Calu3 (cell line): ENCODE measurements around the gene BCL2L12. TPM values are rescaled to one million over a fixed set of nuclear protein-coding genes. Genes with fewer than 3 reads are reported as not detected.

Experiments used
- BruUV-seq: library from RNA; stranded (reverse); fragments of 400-500 nt; replicated peaks from 2 replicates; lab custom pipeline; 2021; lab: Mats Ljungman, UMichigan
- CTCF ChIA-PET: fragments of 300-600 bp; sonication (Branson Sonifier 250); formaldehyde crosslinking; loops from one replicate; lab custom pipeline; 2022; ENCODE audit warnings: antibody characterized with exemption; lab: Charles Lee
- DNase-seq: peaks from one replicate; pipeline ENCODE4 v3.0.0; 2022
- H3K27ac Mint-ChIP-seq: one replicate; pipeline ENCODE4 v1.8.0; 2022; ENCODE audit warnings: mixed read lengths; ENCODE audit not compliant: unreplicated experiment
- H3K27me3 Mint-ChIP-seq: one replicate; pipeline ENCODE4 v1.8.0; 2022; ENCODE audit warnings: mixed read lengths; ENCODE audit not compliant: unreplicated experiment
- H3K36me3 Mint-ChIP-seq: one replicate; pipeline ENCODE4 v1.8.0; 2022; ENCODE audit warnings: mild to moderate bottlenecking, moderate library complexity, mixed read lengths; ENCODE audit not compliant: insufficient read depth, unreplicated experiment
- H3K4me1 Mint-ChIP-seq: one replicate; pipeline ENCODE4 v1.8.0; 2022; ENCODE audit warnings: mild to moderate bottlenecking, low read depth, mixed read lengths; ENCODE audit not compliant: unreplicated experiment
- H3K4me3 Mint-ChIP-seq: one replicate; pipeline ENCODE4 v1.8.0; 2022; ENCODE audit warnings: mild to moderate bottlenecking, low read depth, moderate library complexity, mixed read lengths; ENCODE audit not compliant: unreplicated experiment
- H3K9me3 Mint-ChIP-seq: one replicate; pipeline ENCODE4 v1.8.0; 2022; ENCODE audit warnings: low read depth, mixed read lengths; ENCODE audit not compliant: unreplicated experiment
- CTCF ChIP-seq: fragments of 200-600 bp; IDR thresholded peaks from one replicate; pipeline ENCODE4 v1.8.0; 2022; ENCODE audit warnings: antibody characterized with exemption; ENCODE audit not compliant: unreplicated experiment
- intact Hi-C: fragments of 100-400 bp; cut with micrococcal nuclease; formaldehyde crosslinking; loops from one replicate; pipeline ENCODE4 v1.10.0; 2022; ENCODE audit not compliant: unreplicated experiment
- total RNA-seq: library from RNA; stranded (reverse); gene quantifications from 2 replicates; pipeline ENCODE4 v1.2.3, GENCODE V29; 2022

Gene BCL2L12
- total RNA-seq, 1 experiment from 2014 or later: 70.8 TPM

- Mint-ChIP-seq H3K4me3 (peak overlapping the region; percentile 83), H3K4me1 (peaks cover 13% of the 10 kb centered on the region), H3K36me3 (peaks cover 87% of the 10 kb centered on the region), H3K27ac (peak overlapping the region; percentile 77), H3K27me3 (no peaks in the 10 kb centered on the region), H3K9me3 (no peaks in the 10 kb centered on the region)
- no TSS peak for BruUV-seq
- CTCF ChIA-PET: interaction anchor here (0.7 to 2.5 kb wide), 4 partner anchors 9 to 24 kb away, joined by 3 to 10 read pairs (median 5); partner anchors contain the start of genes PRMT1 and RRAS
- peak; percentile 96 for DNase-seq
- no peak for TF ChIP-seq CTCF
- intact Hi-C loops: loop anchor here (1.0 kb wide), 1 partner anchor 24 kb away; the partner anchor contains the start of gene RRAS
These were observed 1.3 kb upstream of the BCL2L12 start for GRCh38 chr19:49664171-49665035.

- DNase-seq: no peak
- BruUV-seq: no TSS peak
These were observed 740 bp upstream of the BCL2L12 start for GRCh38 chr19:49665036-49665350.

GRCh38 chr19:49666120-49666444 is 349 bp downstream of the BCL2L12 start:
- no peak for DNase-seq

More at GRCh38 chr19:49665036-49665350, 740 bp upstream of the BCL2L12 start:
- Mint-ChIP-seq H3K4me3 (peak overlapping the region; percentile 83), H3K27me3 (no peaks in the 10 kb centered on the region), H3K36me3 (peaks cover 84% of the 10 kb centered on the region), H3K9me3 (no peaks in the 10 kb centered on the region), H3K27ac (peak overlapping the region; percentile 77), H3K4me1 (peaks cover 13% of the 10 kb centered on the region)
- TF ChIP-seq CTCF: no peak
- CTCF ChIA-PET: interaction anchor here (0.7 to 2.5 kb wide), 2 partner anchors 10 to 12 kb away, joined by 7 to 10 read pairs; partner anchors contain the start of gene PRMT1
- intact Hi-C loops: no loop called here

GRCh38 chr19:49667473-49667872 is 1.7 kb downstream of the BCL2L12 start:
- Mint-ChIP-seq H3K27ac (peak overlapping the region; percentile 77), H3K9me3 (no peaks in the 10 kb centered on the region), H3K4me1 (peaks cover 23% of the 10 kb centered on the region), H3K4me3 (peak overlapping the region; percentile 83), H3K27me3 (no peaks in the 10 kb centered on the region), H3K36me3 (peaks cover 75% of the 10 kb centered on the region)
- no TSS peak for BruUV-seq
- no peak for DNase-seq
- CTCF ChIA-PET: no interaction called here
- TF ChIP-seq CTCF: no peak
- intact Hi-C loops: no loop called here

More at GRCh38 chr19:49666120-49666444, 349 bp downstream of the BCL2L12 start:
- H3K9me3 Mint-ChIP-seq: no peaks in the 10 kb centered on the region
- no peaks in the 10 kb centered on the region for H3K27me3 Mint-ChIP-seq
- intact Hi-C loops: no loop called here
- H3K4me3 Mint-ChIP-seq: peak overlapping the region; percentile 83
- TF ChIP-seq CTCF: no peak
- CTCF ChIA-PET: interaction anchor here (0.6 to 2.5 kb wide), 2 partner anchors 11 to 84 kb away, joined by 3 to 10 read pairs; partner anchors contain the start of gene PRMT1
- peaks cover 13% of the 10 kb centered on the region for H3K4me1 Mint-ChIP-seq
- TSS peak; percentile 73 for BruUV-seq
- H3K36me3 Mint-ChIP-seq: peaks cover 82% of the 10 kb centered on the region
- peak overlapping the region; percentile 77 for H3K27ac Mint-ChIP-seq
